K562 (cell line): ENCODE results near the gene DGCR8. TPM values are rescaled to one million over a fixed set of nuclear protein-coding genes. Genes with fewer than 3 reads are reported as not detected.

Source experiments
- ATAC-seq: fragments of 200-7000 bp; cut with Tn5 transposase; 3 replicates; pipeline ENCODE4 v1.9.1; 2020; ENCODE audit warnings: moderate library complexity
- BruUV-seq: library from RNA; stranded (reverse); fragments of 400-500 nt; replicated peaks from 2 replicates; lab custom pipeline; 2021; lab: Mats Ljungman, UMichigan
- CTCF ChIA-PET: fragments of 300-600 bp; formaldehyde crosslinking; extraction: SDS; loops from one replicate; lab custom pipeline; 2021; ENCODE audit warnings: low intra/inter-chr PET ratio; lab: Yijun Ruan, JAX
- POLR2A ChIA-PET: fragments of 300-600, 350-650 bp; sonication (Branson Sonifier 250); formaldehyde crosslinking; extraction: SDS; loops from one replicate; lab custom pipeline; 2021; ENCODE audit warnings: antibody characterized with exemption, inconsistent platforms; lab: Yijun Ruan, JAX
- DNase-seq, 4 experiments: peaks; one replicate each; pipeline versions ENCODE4 v3.0.0 to v3.0.0-alpha.2; 2011 to 2018; ENCODE audit warnings: low spot score in 3 of 4, mixed read lengths in 3 of 4; ENCODE audit errors: extremely low read depth in 1 of 4
- FAIRE-seq: peaks from 2 replicates; lab custom pipeline; 2011; peaks lifted over from hg19 to GRCh38; lab: Jason Lieb, UNC
- H2AFZ ChIP-seq: 2 replicates; pipeline ENCODE4 v1.6.0; 2011; ENCODE audit warnings: low read depth, low read length, control low read depth, inconsistent platforms
- H3K27ac ChIP-seq: fragments of 200-600 bp; 3 replicates; pipeline ENCODE4 v1.8.0; 2011; ENCODE audit warnings: low read depth, mild to moderate bottlenecking, control low read depth, inconsistent platforms, low read length, moderate library complexity, mixed read lengths; ENCODE audit errors: extremely low read depth
- H3K27me3 ChIP-seq, 2 experiments: fragments of 300-600 bp in 1 of 2; 2 replicates in 1 of 2; 3 replicates in 1 of 2; pipeline versions ENCODE4 v1.6.0 to v1.8.0; 2011; ENCODE audit warnings: inconsistent platforms in 2 of 2, low read length in 2 of 2, mild to moderate bottlenecking in 1 of 2, mixed read lengths in 1 of 2, moderate library complexity in 1 of 2; ENCODE audit not compliant: control insufficient read depth in 2 of 2, insufficient read depth in 2 of 2
- H3K36me3 ChIP-seq: fragments of 300-600 bp; 3 replicates; pipeline ENCODE4 v1.8.0; 2011; ENCODE audit warnings: mild to moderate bottlenecking, low read length, inconsistent platforms; ENCODE audit not compliant: control insufficient read depth, insufficient read depth
- H3K4me1 ChIP-seq, 2 experiments: fragments of 200-600 bp in 1 of 2; replicated peaks in 1 of 2; 2 replicates in 1 of 2; 3 replicates in 1 of 2; pipeline versions ENCODE4 v1.5.1 to v1.8.0; 2011; ENCODE audit warnings: inconsistent platforms in 2 of 2, low read length in 2 of 2, mild to moderate bottlenecking in 1 of 2, mixed read lengths in 1 of 2, moderate library complexity in 1 of 2; ENCODE audit not compliant: control insufficient read depth in 2 of 2, insufficient read depth in 2 of 2
- H3K4me2 ChIP-seq: 2 replicates; pipeline ENCODE4 v1.6.1; 2011; ENCODE audit warnings: low read length, control low read depth, inconsistent platforms, mixed read lengths; ENCODE audit not compliant: insufficient read depth
- H3K4me3 ChIP-seq: fragments of 200-600 bp; sonication (generic), shearing (Covaris generic); 2 replicates; pipeline ENCODE4 v1.5.1; 2016; ENCODE audit warnings: control low read depth, inconsistent platforms
- H3K79me2 ChIP-seq: fragments of 200-600 bp; 3 replicates; pipeline ENCODE4 v1.8.0; 2011; ENCODE audit warnings: low read length, inconsistent platforms; ENCODE audit not compliant: control insufficient read depth, insufficient read depth
- H3K9ac ChIP-seq, 2 experiments: 2 replicates each; pipeline versions ENCODE4 v1.6.0 to v1.6.1; 2011; ENCODE audit warnings: low read depth in 2 of 2, low read length in 2 of 2, control low read depth in 1 of 2, inconsistent platforms in 1 of 2, mild to moderate bottlenecking in 1 of 2, mixed read lengths in 1 of 2; ENCODE audit not compliant: insufficient read depth in 1 of 2
- H3K9me1 ChIP-seq: one replicate; pipeline ENCODE4 v1.6.0; 2011; ENCODE audit warnings: inconsistent platforms, mild to moderate bottlenecking, low read length, moderate library complexity; ENCODE audit not compliant: control insufficient read depth, insufficient read depth
- H3K9me3 ChIP-seq: replicated peaks from 2 replicates; pipeline ENCODE4 v1.5.1; 2011; ENCODE audit warnings: low read depth, low read length, inconsistent platforms; ENCODE audit not compliant: control insufficient read depth, insufficient read depth
- H4K20me1 ChIP-seq: replicated peaks from 2 replicates; pipeline ENCODE4 v1.6.1; 2011; ENCODE audit warnings: low read length, inconsistent platforms, mixed read lengths; ENCODE audit not compliant: control insufficient read depth, insufficient read depth
- POLR2A ChIP-seq: fragments of 450-650 bp; conservative IDR thresholded peaks from 2 replicates; pipeline ENCODE4 v1.6.1; 2016
- RNF219 ChIP-seq: fragments of 250-450 bp; sonication (Bioruptor Pico); IDR thresholded peaks from 2 replicates; pipeline ENCODE4 v1.5.0; 2022; ENCODE audit warnings: mild to moderate bottlenecking
- TCF7L2 ChIP-seq: fragments of 150-350 bp; IDR thresholded peaks from 2 replicates; pipeline ENCODE4 v1.6.1; 2016; ENCODE audit warnings: low read depth, mild to moderate bottlenecking, low read length, moderate library complexity
- TOE1 ChIP-seq, 2 experiments: fragments of 450-650 bp in 1 of 2; sonication (generic) in 1 of 2; formaldehyde crosslinking in 1 of 2; IDR thresholded peaks; 2 replicates each; pipeline versions ENCODE4 v1.7.1 to v1.8.0; 2016 to 2022; ENCODE audit warnings: borderline replicate concordance in 2 of 2, mild to moderate bottlenecking in 2 of 2, antibody characterized with exemption in 1 of 2, inconsistent platforms in 1 of 2, low read depth in 1 of 2, missing genetic modification reagents in 1 of 2, moderate library complexity in 1 of 2
- WHSC1 ChIP-seq: IDR thresholded peaks from one replicate; pipeline ENCODE4 v1.6.1; 2012; ENCODE audit warnings: low read length, control low read depth, inconsistent platforms
- ZNF277 ChIP-seq: fragments of 250-450 bp; sonication (Bioruptor Pico); IDR thresholded peaks from 2 replicates; pipeline ENCODE4 v1.8.0; 2022; ENCODE audit warnings: inconsistent platforms, mild to moderate bottlenecking, moderate library complexity, borderline replicate concordance
- WGBS: fragments of 100-300 bp; shearing (Covaris generic); methylation state at CpG from one replicate; pipeline ENCODE4 v1.1.6; 2016; ENCODE audit warnings: low coverage, mixed read lengths; ENCODE audit not compliant: insufficient coverage; ENCODE audit errors: missing lambda C conversion rate; 5-methylcytosine and 5-hydroxymethylcytosine counted together
- in situ Hi-C: fragments of 300-500 bp; cut with MboI; formaldehyde crosslinking; loops from 4 replicates; pipeline ENCODE4 v1.15.0; 2018; ENCODE audit warnings: inconsistent platforms, mixed read lengths
- intact Hi-C: fragments of 100-400 bp; cut with micrococcal nuclease; formaldehyde crosslinking; loops from 2 replicates; pipeline ENCODE4 v1.14.2; 2022
- polyA plus RNA-seq, 8 experiments: library from polyadenylated mRNA; depleted of rRNA in 4 of 8; stranded (reverse) in 5 of 8; unstranded in 3 of 8; fragments of >200 nt; fragmentation: Nextera tagmentation in 2 of 8; fragmentation: Illumina TruSeq in 1 of 8; extraction: Ambion mirVana in 2 of 8; extraction: Trizol in 1 of 8; gene quantifications; 2 replicates each; pipeline versions ENCODE4 v1.2.1 to v1.2.3, GENCODE V29; 2011 to 2014; ENCODE audit warnings: inconsistent platforms in 1 of 8, missing spikeins in 1 of 8
- total RNA-seq, 7 experiments: library from RNA; depleted of rRNA in 6 of 7; stranded (reverse); fragments of >200 nt in 6 of 7; fragmentation: Illumina TruSeq in 2 of 7; extraction: Trizol in 2 of 7; gene quantifications; 2 replicates each; pipeline versions ENCODE4 v1.2.1 to v1.2.3, GENCODE V29; 2011 to 2021; ENCODE audit warnings: low replicate concordance in 1 of 7

Gene DGCR8
- total and polyA plus RNA-seq, 9 of the 15 experiments (the other 6 are each of a cell fraction or from before 2014, with no cell fraction given): 5.9 to 144 (median 80.1) TPM

- Histone ChIP-seq H3K4me1 (peaks cover 0 to 7% of the 10 kb centered on the region in 2 experiments; a peak in 2 of 5 replicates), H3K79me2 (peaks cover 69% of the 10 kb centered on the region), H3K36me3 (peaks cover 99% of the 10 kb centered on the region), H3K9me3 (no peaks in the 10 kb centered on the region; the same call in 1 of the 2 replicates), H3K9ac (peak overlapping the region in 1 of 2 experiments; percentile 22; a peak in 1 of 4 replicates), H2AFZ (no peak overlapping the region), H3K27me3 (no peaks in the 10 kb centered on the region), H3K27ac (no peak overlapping the region), H3K9me1 (no peaks in the 10 kb centered on the region), H3K4me3 (no peak overlapping the region), H4K20me1 (peaks cover 10% of the 10 kb centered on the region; the same call in 1 of the 2 replicates), H3K4me2 (no peak overlapping the region)
- WGBS: 95% methylated on average over 16 of the region's 16 CpGs
- no peak for DNase-seq
- no peak for ATAC-seq
- TF ChIP-seq TOE1 (IDR thresholded peaks at IDR 0.05; ENCODE audit: borderline replicate concordance) (no peak), TOE1 (CRISPR knock-in tag; IDR thresholded peaks at IDR 0.05; ENCODE audit: borderline replicate concordance, low read depth) (no peak), POLR2A (peak; percentile 52; the same call in 1 of the 2 replicates), RNF219 (CRISPR knock-in tag) (no peak), TCF7L2 (no peak), ZNF277 (CRISPR knock-in tag) (no peak), WHSC1 (peak; percentile 15)
- ChIA-PET CTCF (interaction anchor here (0.6 kb wide), 1 partner anchor 64 kb away, joined by 3 read pairs; no protein-coding TSS in a partner anchor), POLR2A (interaction anchor here (0.6 to 19.4 kb wide), 5 partner anchors 9 to 368 kb away, joined by 3 to 513 read pairs (median 4); partner anchors contain the start of genes DGCR8, GP1BB, RANBP1 and TANGO2)
- FAIRE-seq: no peak
- no TSS peak for BruUV-seq
- intact Hi-C loops (no loop called here), in situ Hi-C loops (no loop called here)
These were observed 11.8 kb downstream of the DGCR8 start for GRCh38 chr22:20091690-20092476.
